GM21723 (cell line): ENCODE results near the gene OBP2A.
"Not testable (repeated sequence)": the region's sequence is repeated elsewhere in the genome, so short reads cannot be mapped to it uniquely, and the experiment has no call there.

Experiments
- ATAC-seq: cut with Tn5 transposase; IDR thresholded peaks from one replicate; pipeline ENCODE4 v1.9.1; 2021; ENCODE audit warnings: mild to moderate bottlenecking, moderate library complexity; ENCODE audit not compliant: unreplicated experiment

The OBP2A gene

GRCh38 chr9:135509458-135509857, 36.5 kb upstream of the OBP2A start:
- no peak for ATAC-seq

GRCh38 chr9:135512241-135512603, 33.7 kb upstream of the OBP2A start:
- no peak for ATAC-seq

- ATAC-seq: no peak
These were observed 33.0 kb upstream of the OBP2A start for GRCh38 chr9:135512904-135513303.

GRCh38 chr9:135513351-135513846, 32.5 kb upstream of the OBP2A start:
- ATAC-seq: no peak

GRCh38 chr9:135513906-135514305, 32.0 kb upstream of the OBP2A start:
- ATAC-seq: not testable (repeated sequence)

GRCh38 chr9:135514342-135515082, 31.4 kb upstream of the OBP2A start:
- ATAC-seq: no peak

GRCh38 chr9:135515083-135515951, 30.6 kb upstream of the OBP2A start:
- ATAC-seq: no peak

GRCh38 chr9:135516132-135516860, 29.6 kb upstream of the OBP2A start:
- no peak for ATAC-seq

GRCh38 chr9:135517407-135517822, 28.5 kb upstream of the OBP2A start:
- no peak for ATAC-seq

GRCh38 chr9:135519179-135519971, 26.6 kb upstream of the OBP2A start:
- no peak for ATAC-seq

- ATAC-seq: no peak
These were observed 24.9 kb upstream of the OBP2A start, which contains the start of gene LCN1 for GRCh38 chr9:135520916-135521607. Gene LCN1, plus strand, starts transcription at chr9:135521440. Its CDS starts 58 bp downstream, at chr9:135521498.

GRCh38 chr9:135521608-135522095, 24.3 kb upstream of the OBP2A start:
- ATAC-seq: no peak

GRCh38 chr9:135522137-135522877, 23.6 kb upstream of the OBP2A start:
- ATAC-seq: no peak

GRCh38 chr9:135522931-135523330, 23.0 kb upstream of the OBP2A start:
- no peak for ATAC-seq

- ATAC-seq: no peak
These were observed 22.3 kb upstream of the OBP2A start for GRCh38 chr9:135523521-135524129.

- no peak for ATAC-seq
These were observed 21.6 kb upstream of the OBP2A start for GRCh38 chr9:135524130-135524861.

- no peak for ATAC-seq
These were observed 20.5 kb upstream of the OBP2A start for GRCh38 chr9:135525241-135526088.
